ACC112 (cell line): ENCODE measurements around the gene PRRX1.

Experiments
- H2AFZ ChIP-seq: fragments of 200-600 bp; sonication (generic); one replicate; pipeline ENCODE4 v1.6.0; 2017; ENCODE audit warnings: antibody characterized with exemption, low read length; ENCODE audit not compliant: unreplicated experiment
- H3K27ac ChIP-seq: fragments of 200-600 bp; sonication (generic); 2 replicates; pipeline ENCODE4 v1.5.1; 2014; ENCODE audit warnings: low read depth, mild to moderate bottlenecking, antibody characterized with exemption, low read length, moderate library complexity
- H3K27me3 ChIP-seq: fragments of 200-600 bp; sonication (generic); 2 replicates; pipeline ENCODE4 v1.6.1; 2014; ENCODE audit warnings: mild to moderate bottlenecking, antibody characterized with exemption, low read length, moderate library complexity, mixed read lengths; ENCODE audit not compliant: insufficient read depth
- H3K36me3 ChIP-seq: fragments of 200-600 bp; sonication (generic); 2 replicates; pipeline ENCODE4 v1.6.1; 2016; ENCODE audit warnings: mild to moderate bottlenecking, antibody characterized with exemption, low read length, moderate library complexity, mixed read lengths; ENCODE audit not compliant: insufficient read depth
- H3K4me1 ChIP-seq: fragments of 200-600 bp; sonication (generic); one replicate; pipeline ENCODE4 v1.6.1; 2016; ENCODE audit warnings: low read length, mixed read lengths; ENCODE audit not compliant: insufficient read depth, unreplicated experiment, control insufficient read depth
- H3K4me3 ChIP-seq: fragments of 200-600 bp; sonication (generic); 2 replicates; pipeline ENCODE4 v1.5.1; 2014; ENCODE audit warnings: mild to moderate bottlenecking, low read depth, low read length
- H3K79me2 ChIP-seq: fragments of 200-600 bp; sonication (generic); one replicate; pipeline ENCODE4 v1.6.0; 2016; ENCODE audit warnings: low read length; ENCODE audit not compliant: control insufficient read depth, unreplicated experiment, insufficient read depth

Gene PRRX1

GRCh38 chr1:170769691-170770090, 105.8 kb downstream of the PRRX1 start:
- no peaks in the 10 kb centered on the region for H3K27me3 ChIP-seq
- H3K27ac ChIP-seq = no peak overlapping the region
- H3K36me3 ChIP-seq = no peaks in the 10 kb centered on the region
- no peaks in the 10 kb centered on the region for H3K79me2 ChIP-seq
- H3K4me1 ChIP-seq = peaks cover 4% of the 10 kb centered on the region
- H3K4me3 ChIP-seq = no peak overlapping the region
- H2AFZ ChIP-seq = no peak overlapping the region

DNA sequence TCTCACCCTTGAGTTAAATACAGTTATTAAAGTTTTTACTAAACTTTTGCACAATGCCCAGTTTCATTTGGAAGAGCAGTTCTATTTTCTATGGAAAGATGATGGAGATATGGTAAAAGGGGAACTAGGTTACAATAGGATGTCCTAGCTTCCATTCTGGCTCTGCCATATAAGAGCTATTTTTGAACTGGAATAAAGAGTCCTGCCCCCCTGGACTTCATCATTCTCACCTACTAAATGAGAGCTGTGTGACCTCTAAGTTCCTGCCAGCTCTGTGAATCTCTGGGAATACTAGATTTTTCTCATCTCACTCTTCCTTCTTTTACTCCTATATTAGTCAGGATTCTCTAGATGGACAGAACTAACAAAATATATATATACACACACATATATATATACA, 106.3 kb downstream of the PRRX1 start:
- H3K4me3 ChIP-seq = no peak overlapping the region

DNA sequence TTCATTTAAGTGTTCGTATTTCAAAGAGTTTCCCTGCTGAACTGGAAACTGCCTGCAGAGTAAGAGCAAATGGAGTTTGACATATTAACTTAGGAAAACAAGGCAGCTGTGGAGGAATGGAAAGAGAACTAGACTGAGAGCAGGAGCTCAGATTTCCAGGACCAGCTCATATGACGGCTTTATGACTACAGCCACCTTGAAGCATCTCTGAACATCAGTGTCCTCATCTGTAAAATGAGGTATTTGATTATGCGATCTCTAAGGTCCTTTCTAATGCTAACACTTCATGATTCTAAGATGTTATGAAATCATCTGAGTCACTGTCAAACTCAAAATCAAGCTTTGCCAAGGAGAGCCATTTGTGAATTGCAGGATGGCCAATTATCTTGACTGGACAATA, 112.3 kb downstream of the PRRX1 start:
- Histone ChIP-seq H2AFZ (no peak overlapping the region), H3K79me2 (no peaks in the 10 kb centered on the region), H3K27me3 (no peaks in the 10 kb centered on the region), H3K36me3 (no peaks in the 10 kb centered on the region), H3K4me1 (no peaks in the 10 kb centered on the region), H3K27ac (no peak overlapping the region), H3K4me3 (no peak overlapping the region)

More for the DNA sequence above, 106.3 kb downstream of the PRRX1 start:
- Histone ChIP-seq H3K79me2 (no peaks in the 10 kb centered on the region), H3K4me1 (peaks cover 4% of the 10 kb centered on the region), H3K27ac (no peak overlapping the region), H3K36me3 (no peaks in the 10 kb centered on the region), H2AFZ (no peak overlapping the region), H3K27me3 (no peaks in the 10 kb centered on the region)

DNA sequence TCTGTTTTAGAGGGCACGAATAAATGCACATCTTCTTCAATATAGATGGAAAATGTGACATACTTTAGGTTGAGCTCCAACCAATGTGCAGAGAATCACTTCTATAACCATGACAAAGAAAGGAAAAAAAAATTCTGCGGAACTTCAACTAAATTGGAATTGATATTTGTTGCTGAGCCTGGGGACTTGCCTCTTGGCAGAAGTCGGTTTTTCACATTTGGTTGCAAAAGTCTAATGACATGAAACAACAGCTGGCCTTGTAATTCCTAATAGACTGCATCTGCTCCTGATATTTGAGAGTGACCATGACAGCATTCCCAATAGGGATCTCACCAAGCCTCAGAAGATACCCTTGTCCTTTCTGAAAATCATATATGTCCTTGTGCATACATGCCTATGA, 112.8 kb downstream of the PRRX1 start:
- no peaks in the 10 kb centered on the region for H3K36me3 ChIP-seq
- no peaks in the 10 kb centered on the region for H3K4me1 ChIP-seq
- no peaks in the 10 kb centered on the region for H3K79me2 ChIP-seq
- no peak overlapping the region for H3K27ac ChIP-seq
- H2AFZ ChIP-seq = no peak overlapping the region
- H3K4me3 ChIP-seq = no peak overlapping the region
- H3K27me3 ChIP-seq = no peaks in the 10 kb centered on the region
